Spinal cord (tissue), 10 donors: ENCODE results near the gene DSN1. TPM values are rescaled to one million over a fixed set of nuclear protein-coding genes. Genes with fewer than 3 reads are reported as not detected.

Source experiments
- DNase-seq, 6 donors: peaks; one replicate each; pipeline versions ENCODE4 v3.0.0 to v3.0.0-alpha.2; 2013 to 2015; ENCODE audit warnings: low spot score in 6 of 6, low read depth in 4 of 6
- H3K27ac ChIP-seq: one replicate; pipeline ENCODE4 v1.5.1; 2013; ENCODE audit warnings: low read depth, low read length, control low read depth
- H3K27me3 ChIP-seq: one replicate; pipeline ENCODE4 v1.6.1; 2013; ENCODE audit warnings: low read length; ENCODE audit not compliant: control insufficient read depth, insufficient read depth
- H3K36me3 ChIP-seq: one replicate; pipeline ENCODE4 v1.6.1; 2013; ENCODE audit warnings: low read length; ENCODE audit not compliant: control insufficient read depth, insufficient read depth
- H3K4me1 ChIP-seq: one replicate; pipeline ENCODE4 v1.6.1; 2013; ENCODE audit warnings: low read length; ENCODE audit not compliant: control insufficient read depth, insufficient read depth
- H3K4me3 ChIP-seq: one replicate; pipeline ENCODE4 v1.5.1; 2013; ENCODE audit warnings: low read depth, low read length, control low read depth
- H3K9me3 ChIP-seq: one replicate; pipeline ENCODE4 v1.6.1; 2013; ENCODE audit warnings: low read length; ENCODE audit not compliant: control insufficient read depth, insufficient read depth
- WGBS: methylation state at CpG from one replicate; pipeline ENCODE4 v1.1.5; 2013; ENCODE audit warnings: missing lambda C conversion rate; ENCODE audit not compliant: insufficient coverage; 5-methylcytosine and 5-hydroxymethylcytosine counted together
- long read RNA-seq, 4 donors: transcript quantifications; one replicate each; lab custom pipeline, GENCODE V29; 2026
- polyA plus RNA-seq, 2 donors: library from polyadenylated mRNA; unstranded; fragments of 120-200 nt; gene quantifications; one replicate each; pipeline ENCODE4 v1.2.1, GENCODE V29; 2013; ENCODE audit not compliant: insufficient read length in 2 of 2
- total RNA-seq, 2 donors: library from RNA; depleted of rRNA in 1 of 2; stranded (reverse); fragments of 120-200 nt in 1 of 2; fragments of >200 nt in 1 of 2; gene quantifications; one replicate each; pipeline versions ENCODE4 v1.2.3 to v1.2.4, GENCODE V29; 2013 to 2014
- donor health status: healthy.

Gene DSN1, protein sequence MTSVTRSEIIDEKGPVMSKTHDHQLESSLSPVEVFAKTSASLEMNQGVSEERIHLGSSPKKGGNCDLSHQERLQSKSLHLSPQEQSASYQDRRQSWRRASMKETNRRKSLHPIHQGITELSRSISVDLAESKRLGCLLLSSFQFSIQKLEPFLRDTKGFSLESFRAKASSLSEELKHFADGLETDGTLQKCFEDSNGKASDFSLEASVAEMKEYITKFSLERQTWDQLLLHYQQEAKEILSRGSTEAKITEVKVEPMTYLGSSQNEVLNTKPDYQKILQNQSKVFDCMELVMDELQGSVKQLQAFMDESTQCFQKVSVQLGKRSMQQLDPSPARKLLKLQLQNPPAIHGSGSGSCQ
- 10 to 100 TPM; 14.4 to 14.5 TPM for total RNA-seq
- polyA plus RNA-seq = 10 to 100 TPM; 12.2 to 12.4 TPM
- long read RNA-seq, donor 1, partial matches to known transcripts = 0 of 2 reads
- long read RNA-seq, donor 1, other reads (novel, unspliced or antisense) = 0 of 2 reads
- long read RNA-seq, donor 2 = 0 reads
- long read RNA-seq, donor 3, partial matches to known transcripts = 0 of 1 reads
- long read RNA-seq, donor 3, other reads (novel, unspliced or antisense) = 0 of 1 reads
- long read RNA-seq, donor 4, partial matches to known transcripts = 0 of 3 reads
- long read RNA-seq, donor 4, other reads (novel, unspliced or antisense) = 0 of 3 reads

DNA sequence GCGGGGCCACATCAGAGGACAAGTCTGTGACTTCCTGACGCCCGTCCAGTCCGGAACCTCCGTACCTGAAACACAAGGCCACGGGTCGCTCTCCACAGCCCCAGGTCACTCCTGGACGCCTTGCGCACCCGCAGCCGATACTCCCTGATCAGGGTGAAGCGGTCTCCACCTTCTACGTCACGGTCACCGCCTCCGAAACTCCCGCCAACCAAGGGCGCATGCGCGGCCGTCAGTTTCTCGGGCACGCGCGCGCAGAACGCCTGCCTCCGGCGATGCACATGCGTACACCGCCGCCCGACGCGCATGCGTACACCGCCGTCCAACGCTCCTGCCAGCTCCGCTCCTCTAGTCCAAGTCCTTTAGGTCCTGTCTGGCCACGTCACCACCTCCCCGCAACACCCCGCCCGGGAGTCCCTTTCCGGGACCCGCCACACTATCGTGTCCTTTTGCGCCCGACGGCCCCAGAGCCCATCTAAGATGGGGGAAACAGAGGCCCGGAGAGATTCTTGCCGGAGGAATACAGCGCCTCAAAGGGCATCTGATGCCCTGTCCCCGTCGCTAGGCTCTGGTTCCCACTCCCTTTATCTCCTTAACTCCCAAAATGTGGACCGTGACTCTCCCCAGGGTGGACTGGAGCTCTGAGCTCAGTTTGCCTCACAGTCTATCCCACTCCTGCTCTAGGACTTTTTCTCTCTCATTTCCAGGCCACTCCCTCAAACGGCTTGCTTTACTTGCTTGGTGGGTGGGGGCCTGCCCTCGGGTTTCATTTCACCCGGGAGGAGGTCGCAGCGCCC lies at the start of gene DSN1:
DSN1 (minus strand) TSS at position 167 of the 794 bp plus-strand sequence. CDS start 2,305 bp downstream, outside the sequence.
- Histone ChIP-seq H3K36me3 (peaks cover 4% of the 10 kb centered on the region), H3K9me3 (no peaks in the 10 kb centered on the region), H3K27ac (peak within 1 kb of the TSS; percentile 99), H3K27me3 (no peaks in the 10 kb centered on the region), H3K4me3 (peak within 1 kb of the TSS; percentile 93), H3K4me1 (peaks cover 26% of the 10 kb centered on the region)
- peak; percentile 92 to 99 (median 94) for DNase-seq
- 0% methylated on average over 56 of the region's 61 CpGs for WGBS

DNA sequence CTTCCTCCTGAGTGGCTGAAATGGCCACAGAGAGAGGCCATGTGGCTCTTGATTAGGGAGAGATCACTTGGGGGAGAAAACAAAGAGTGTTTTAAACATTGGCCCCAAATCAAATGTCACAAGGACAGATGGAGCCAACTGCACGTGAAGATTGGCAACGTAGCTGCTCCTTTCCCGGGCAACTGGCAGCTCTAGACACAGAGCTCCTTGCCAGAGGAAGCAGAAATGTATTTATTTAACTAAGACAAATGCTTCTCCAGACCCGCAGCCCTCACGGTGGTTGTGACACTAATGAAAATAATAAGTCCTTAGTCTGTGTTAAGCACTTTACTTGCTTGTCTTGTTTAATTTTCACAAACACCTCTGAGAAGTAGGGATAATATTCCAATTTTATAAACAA lies 49.6 kb upstream of the DSN1 start:
- H3K4me3 ChIP-seq = no peak overlapping the region
- DNase-seq = peak in 3 of 6 donors; percentile 38 to 90 (median 64)
- H3K4me1 ChIP-seq = peaks cover 57% of the 10 kb centered on the region
- H3K36me3 ChIP-seq = peaks cover 27% of the 10 kb centered on the region
- no peaks in the 10 kb centered on the region for H3K27me3 ChIP-seq
- H3K9me3 ChIP-seq = no peaks in the 10 kb centered on the region
- peak overlapping the region; percentile 48 for H3K27ac ChIP-seq
- no CpG with 5 or more reads among the region's 5 CpGs for WGBS

DNA sequence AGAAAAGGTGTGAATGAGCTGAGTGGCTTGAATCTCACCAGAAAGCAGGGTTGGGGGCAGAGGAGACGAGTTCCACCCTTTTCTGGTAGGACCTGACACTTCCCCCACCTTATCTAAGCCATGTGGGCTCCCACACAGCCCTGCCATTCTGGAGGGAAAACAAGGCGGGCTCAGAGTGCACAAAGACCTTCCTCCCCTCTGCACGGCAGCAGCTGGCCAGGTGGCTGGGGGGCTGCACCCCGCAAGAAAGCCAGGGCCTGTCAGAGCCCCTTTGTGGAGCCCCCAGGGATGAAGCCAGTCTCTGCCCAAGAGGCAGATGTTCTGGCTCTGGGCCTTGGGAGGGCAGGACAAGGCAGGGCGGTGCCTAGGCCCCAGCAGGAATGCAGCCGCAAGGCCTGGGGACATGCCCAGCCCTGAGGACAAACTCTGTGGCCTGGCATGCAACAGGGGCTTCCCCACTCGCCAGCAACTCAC lies 48.4 kb upstream of the DSN1 start:
- H3K36me3 ChIP-seq = peaks cover 28% of the 10 kb centered on the region
- peak overlapping the region; percentile 48 for H3K27ac ChIP-seq
- DNase-seq = peak in 3 of 6 donors; percentile 47 to 80 (median 68)
- H3K4me1 ChIP-seq = peaks cover 53% of the 10 kb centered on the region
- no peaks in the 10 kb centered on the region for H3K9me3 ChIP-seq
- WGBS = 43% methylated on average over 6 of the region's 7 CpGs
- no peaks in the 10 kb centered on the region for H3K27me3 ChIP-seq
- no peak overlapping the region for H3K4me3 ChIP-seq

DNA sequence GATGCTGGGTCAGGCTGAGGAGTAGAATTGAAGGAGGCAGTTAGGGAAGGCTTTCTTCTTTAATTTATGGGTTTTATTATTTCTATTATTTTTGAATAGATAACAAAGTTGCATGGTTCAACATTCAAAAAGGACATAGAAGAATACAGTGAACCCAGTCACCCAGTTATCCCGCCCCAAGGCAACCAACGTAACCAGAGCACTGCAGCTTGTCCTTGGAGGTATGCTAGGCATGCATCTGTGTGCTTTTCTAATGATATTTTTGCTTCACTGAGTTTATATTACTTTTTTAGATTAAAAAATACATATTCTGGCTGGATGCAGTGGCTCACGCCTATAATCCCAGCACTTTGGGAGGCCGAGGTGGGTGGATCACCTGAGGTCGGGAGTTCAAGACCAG lies 47.4 kb upstream of the DSN1 start:
- H3K27ac ChIP-seq = no peak overlapping the region
- peaks cover 52% of the 10 kb centered on the region for H3K4me1 ChIP-seq
- peaks cover 39% of the 10 kb centered on the region for H3K36me3 ChIP-seq
- no peak for DNase-seq
- WGBS = no CpG with 5 or more reads among the region's 5 CpGs
- H3K4me3 ChIP-seq = no peak overlapping the region
- no peaks in the 10 kb centered on the region for H3K27me3 ChIP-seq
- no peaks in the 10 kb centered on the region for H3K9me3 ChIP-seq

DNA sequence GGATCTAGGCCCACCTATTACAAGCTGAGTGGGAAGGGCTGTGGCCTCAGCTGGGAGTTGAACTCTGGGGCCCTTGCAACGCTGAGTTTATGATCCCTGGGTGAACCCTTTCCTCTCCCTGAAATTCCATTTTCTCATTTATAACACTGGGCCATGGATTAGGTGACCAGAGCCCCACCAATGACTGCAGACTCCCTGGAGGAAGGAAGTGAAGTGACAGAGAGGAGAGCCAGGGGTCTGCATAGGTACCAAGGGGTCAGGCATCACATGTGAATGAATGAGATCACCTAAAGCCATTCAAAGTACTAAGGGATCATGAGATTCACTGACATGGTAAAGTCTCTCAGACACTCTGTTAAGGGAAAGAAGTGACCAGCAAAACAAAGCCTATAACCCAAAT lies 46.5 kb upstream of the DSN1 start:
- H3K36me3 ChIP-seq = peaks cover 44% of the 10 kb centered on the region
- no peak overlapping the region for H3K27ac ChIP-seq
- no peak for DNase-seq
- H3K4me3 ChIP-seq = no peak overlapping the region
- H3K4me1 ChIP-seq = peaks cover 44% of the 10 kb centered on the region
- H3K27me3 ChIP-seq = no peaks in the 10 kb centered on the region
- WGBS = 0% methylated on average over 1 of the region's 1 CpG
- no peaks in the 10 kb centered on the region for H3K9me3 ChIP-seq

DNA sequence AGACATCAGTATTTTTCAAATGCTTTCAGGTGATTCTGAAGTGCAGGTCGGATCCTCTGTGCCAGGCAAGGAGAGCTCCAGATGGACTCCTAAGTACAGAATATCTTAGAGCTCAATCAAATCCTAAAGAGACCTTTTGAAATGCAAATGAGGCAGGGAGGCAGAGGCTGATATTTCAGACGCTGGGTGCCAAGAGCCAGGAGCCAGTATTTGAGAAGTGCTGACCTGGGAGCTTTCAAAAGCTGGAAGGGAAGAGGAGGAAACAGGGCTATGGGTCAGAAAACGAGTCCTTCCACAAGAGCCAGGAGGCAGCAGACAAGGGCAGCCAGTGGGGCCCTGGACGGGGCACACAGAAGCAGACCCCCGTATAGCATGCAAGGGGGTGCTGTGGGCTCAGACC lies 46.1 kb upstream of the DSN1 start:
- no peak overlapping the region for H3K27ac ChIP-seq
- no peaks in the 10 kb centered on the region for H3K9me3 ChIP-seq
- WGBS = 8% methylated on average over 3 of the region's 5 CpGs
- no peaks in the 10 kb centered on the region for H3K27me3 ChIP-seq
- peak in 2 of 6 donors; percentile 53 to 63 for DNase-seq
- peaks cover 48% of the 10 kb centered on the region for H3K36me3 ChIP-seq
- no peak overlapping the region for H3K4me3 ChIP-seq
- H3K4me1 ChIP-seq = peaks cover 39% of the 10 kb centered on the region

DNA sequence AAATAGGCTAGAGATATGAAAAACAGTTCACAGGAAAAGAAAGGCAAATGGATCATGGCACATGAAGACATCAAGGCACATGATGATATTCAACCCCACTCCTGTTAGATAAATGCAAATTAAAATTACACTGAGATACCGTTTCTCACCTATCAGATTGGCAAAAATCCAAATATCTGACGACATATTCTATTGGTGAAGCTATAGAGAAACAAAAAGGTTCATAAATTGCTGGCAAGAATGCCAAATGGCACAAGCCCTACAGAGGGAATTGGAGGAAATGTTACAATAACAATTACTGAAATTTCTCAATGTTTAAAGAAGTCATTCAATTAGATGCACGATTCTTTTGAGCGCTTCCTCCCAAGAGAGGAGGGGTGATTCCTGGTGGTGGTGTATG lies 45.3 kb upstream of the DSN1 start:
- no CpG with 5 or more reads among the region's 4 CpGs for WGBS
- Histone ChIP-seq H3K4me3 (no peak overlapping the region), H3K36me3 (peaks cover 50% of the 10 kb centered on the region), H3K27ac (no peak overlapping the region), H3K9me3 (no peaks in the 10 kb centered on the region), H3K27me3 (no peaks in the 10 kb centered on the region), H3K4me1 (peaks cover 33% of the 10 kb centered on the region)
- DNase-seq = peak in 1 of 6 donors; percentile 27

DNA sequence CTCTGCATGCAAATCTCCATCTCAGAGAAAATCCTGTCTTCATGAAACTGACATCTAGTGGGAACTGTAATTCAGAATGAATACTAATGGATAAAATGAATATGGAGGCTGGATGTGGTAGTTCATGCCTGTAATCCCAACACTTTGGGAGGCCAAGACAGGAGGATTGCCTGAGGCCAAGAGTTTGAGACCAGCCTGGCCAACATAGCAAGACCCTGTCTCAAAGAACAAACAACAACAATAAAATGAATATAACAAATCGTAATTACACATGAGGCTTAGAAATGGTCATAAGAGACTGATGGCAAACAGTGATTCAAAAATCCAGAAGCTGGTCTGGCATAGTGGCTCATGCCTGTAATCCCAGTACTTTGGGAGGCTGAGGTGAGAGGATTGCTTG lies 44.6 kb upstream of the DSN1 start:
- no peak overlapping the region for H3K4me3 ChIP-seq
- H3K4me1 ChIP-seq = peaks cover 26% of the 10 kb centered on the region
- H3K36me3 ChIP-seq = peaks cover 51% of the 10 kb centered on the region
- H3K9me3 ChIP-seq = no peaks in the 10 kb centered on the region
- DNase-seq = no peak
- H3K27me3 ChIP-seq = no peaks in the 10 kb centered on the region
- H3K27ac ChIP-seq = no peak overlapping the region
- WGBS = no CpG with 5 or more reads among the region's 1 CpG

DNA sequence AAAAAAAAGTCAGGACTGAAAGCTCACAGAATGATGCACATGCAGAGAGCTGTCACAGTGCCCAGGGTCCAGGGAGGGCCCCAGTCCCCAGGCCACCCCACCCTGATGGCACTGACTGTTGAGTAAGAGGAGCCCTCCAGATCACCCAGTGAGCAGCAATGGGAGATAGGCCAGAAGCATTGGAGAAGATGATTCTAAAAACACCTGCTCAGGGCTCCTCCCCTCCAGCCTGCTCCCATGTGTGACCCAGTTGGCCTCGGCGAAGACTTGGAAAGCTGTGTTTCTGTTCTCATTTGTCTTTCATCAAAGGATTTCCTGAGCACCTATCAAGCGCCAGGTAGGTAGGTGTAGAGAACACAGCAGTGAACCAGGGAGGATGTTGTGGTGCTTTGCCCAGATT lies 43.9 kb upstream of the DSN1 start:
- WGBS = 100% methylated on average over 1 of the region's 3 CpGs
- Histone ChIP-seq H3K36me3 (peaks cover 58% of the 10 kb centered on the region), H3K4me1 (peaks cover 19% of the 10 kb centered on the region), H3K9me3 (no peaks in the 10 kb centered on the region), H3K27me3 (no peaks in the 10 kb centered on the region), H3K4me3 (no peak overlapping the region), H3K27ac (no peak overlapping the region)
- DNase-seq = no peak
